Thoracic aorta (tissue), 2 donors: ENCODE data around the gene PIMREG. TPM values are rescaled to one million over a fixed set of nuclear protein-coding genes. Genes with fewer than 3 reads are reported as not detected.

Experiments
- ATAC-seq: fragments of 150-250 bp; one replicate; pipeline ENCODE4 v1.8.0; 2017; ENCODE audit warnings: low read depth; ENCODE audit not compliant: insufficient number of reproducible peaks, low FRiP score
- DNase-seq: peaks from one replicate; pipeline ENCODE4 v3.0.0-alpha.2; 2020; ENCODE audit warnings: low spot score
- H3K27ac ChIP-seq, 2 donors: fragments of 200-600 bp; sonication (generic); 1 replicate in 1 of 2; 2 replicates in 1 of 2; pipeline ENCODE4 v1.5.1; 2016; ENCODE audit warnings: mild to moderate bottlenecking in 2 of 2, moderate library complexity in 2 of 2
- H3K27me3 ChIP-seq: fragments of 200-600 bp; sonication (generic); replicated peaks from 2 replicates; pipeline ENCODE4 v1.6.0; 2016; ENCODE audit warnings: mild to moderate bottlenecking; ENCODE audit not compliant: insufficient read depth
- H3K36me3 ChIP-seq: fragments of 200-600 bp; sonication (generic); one replicate; pipeline ENCODE4 v1.5.1; 2016
- H3K4me1 ChIP-seq, 2 donors: fragments of 200-600 bp; sonication (generic); 1 replicate in 1 of 2; 2 replicates in 1 of 2; pipeline versions ENCODE4 v1.5.1 to v1.6.0; 2016; ENCODE audit warnings: low read depth in 2 of 2, mild to moderate bottlenecking in 1 of 2; ENCODE audit not compliant: control insufficient read depth in 1 of 2
- H3K4me3 ChIP-seq: fragments of 200-600 bp; sonication (generic); 2 replicates; pipeline ENCODE4 v1.5.1; 2016; ENCODE audit warnings: mild to moderate bottlenecking
- H3K9me3 ChIP-seq: fragments of 200-600 bp; sonication (generic); 2 replicates; pipeline ENCODE4 v1.5.1; 2016
- CTCF ChIP-seq: fragments of 200-600 bp; sonication (generic); IDR thresholded peaks from one replicate; pipeline ENCODE4 v1.5.1; 2019; ENCODE audit warnings: antibody characterized with exemption
- total RNA-seq, 2 donors: library from RNA; depleted of rRNA; stranded (reverse); fragments of >200 nt; gene quantifications; one replicate each; pipeline versions ENCODE4 v1.1.0 to v1.2.3, GENCODE V29; 2016

Gene PIMREG
- total RNA-seq, 2 donors from 2014 or later, result not detected

GRCh38 chr17:6496640-6497441, 52.6 kb downstream of the PIMREG start:
- Histone ChIP-seq H3K9me3 (no peaks in the 10 kb centered on the region), H3K4me1 (no peaks in the 10 kb centered on the region), H3K27ac (no peak overlapping the region), H3K4me3 (no peak overlapping the region), H3K27me3 (no peaks in the 10 kb centered on the region), H3K36me3 (no peaks in the 10 kb centered on the region)
- ATAC-seq (no peak), DNase-seq (no peak)
- no peak for TF ChIP-seq CTCF

GRCh38 chr17:6497496-6498221, 53.4 kb downstream of the PIMREG start:
- H3K4me3 ChIP-seq, result no peak overlapping the region
- H3K27ac ChIP-seq, result no peak overlapping the region
- no peaks in the 10 kb centered on the region for H3K4me1 ChIP-seq
- DNase-seq (no peak), ATAC-seq (no peak)
- TF ChIP-seq CTCF, result no peak
- no peaks in the 10 kb centered on the region for H3K36me3 ChIP-seq
- H3K9me3 ChIP-seq, result no peaks in the 10 kb centered on the region
- H3K27me3 ChIP-seq, result no peaks in the 10 kb centered on the region

GRCh38 chr17:6498356-6498755, 54.1 kb downstream of the PIMREG start:
- ATAC-seq (no peak), DNase-seq (no peak)
- H3K9me3 ChIP-seq, result no peaks in the 10 kb centered on the region
- TF ChIP-seq CTCF, result no peak
- no peak overlapping the region for H3K4me3 ChIP-seq
- H3K27me3 ChIP-seq, result no peaks in the 10 kb centered on the region
- no peak overlapping the region for H3K27ac ChIP-seq
- H3K36me3 ChIP-seq, result no peaks in the 10 kb centered on the region
- no peaks in the 10 kb centered on the region for H3K4me1 ChIP-seq

- no peak overlapping the region for H3K27ac ChIP-seq
- H3K4me1 ChIP-seq, result no peaks in the 10 kb centered on the region
- no peak overlapping the region for H3K4me3 ChIP-seq
- no peaks in the 10 kb centered on the region for H3K27me3 ChIP-seq
- no peaks in the 10 kb centered on the region for H3K9me3 ChIP-seq
- no peak for TF ChIP-seq CTCF
- DNase-seq, result no peak
- H3K36me3 ChIP-seq, result no peaks in the 10 kb centered on the region
- no peak for ATAC-seq
Measured at GRCh38 chr17:6498901-6499540, 54.8 kb downstream of the PIMREG start.

Other genes starting within 250 kb of the PIMREG start
- gene AIPL1, start 9.3 kb upstream of the PIMREG start, total RNA-seq, result not detected
- gene PITPNM3, start 112.1 kb downstream of the PIMREG start, total RNA-seq, result 1 to 10 TPM; 1.8 to 3.1 TPM
- 10 to 100 TPM; 15.9 to 27.5 TPM for gene KIAA0753, start 196.3 kb downstream of the PIMREG start, total RNA-seq
- gene TXNDC17, start 196.6 kb downstream of the PIMREG start, total RNA-seq, result 10 to 100 TPM; 52.6 to 90.6 TPM
- gene MED31, start 207.2 kb downstream of the PIMREG start, total RNA-seq, result 10 to 100 TPM in 1 of 2 donors, 1 to 10 TPM in 1; 4.7 to 21.3 TPM
- gene C17orf100, start 207.3 kb downstream of the PIMREG start, total RNA-seq, result not detected